Measurements from ENCODE around the gene FBXL14.
A peak's percentile ranks its signal among the peaks of the same experiment; 100 is the strongest.
"Not testable (repeated sequence)": the region's sequence is repeated elsewhere in the genome, so short reads cannot be mapped to it uniquely, and the experiment has no call there.

Gene FBXL14

DNA sequence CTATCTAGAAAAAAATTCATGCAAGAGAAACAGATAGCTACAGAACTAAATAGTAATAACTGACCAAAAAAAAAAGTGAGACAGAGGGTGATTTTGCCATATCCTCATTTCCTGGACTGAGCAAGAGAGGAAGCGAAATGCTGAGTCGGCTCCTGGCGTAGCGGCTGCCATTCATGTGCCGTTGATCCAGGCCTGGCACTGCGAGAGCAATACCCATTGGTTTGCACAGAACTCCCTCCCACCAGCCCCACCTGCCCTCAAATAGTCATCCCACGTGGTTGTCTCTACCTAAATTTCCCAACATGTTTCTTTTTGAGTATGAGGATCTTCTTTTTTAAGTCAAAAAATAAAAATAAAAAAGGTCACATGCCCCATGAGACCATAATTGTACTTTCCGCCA is 25.2 kb upstream of the FBXL14 start:
- DNase-seq, result no peak

DNA sequence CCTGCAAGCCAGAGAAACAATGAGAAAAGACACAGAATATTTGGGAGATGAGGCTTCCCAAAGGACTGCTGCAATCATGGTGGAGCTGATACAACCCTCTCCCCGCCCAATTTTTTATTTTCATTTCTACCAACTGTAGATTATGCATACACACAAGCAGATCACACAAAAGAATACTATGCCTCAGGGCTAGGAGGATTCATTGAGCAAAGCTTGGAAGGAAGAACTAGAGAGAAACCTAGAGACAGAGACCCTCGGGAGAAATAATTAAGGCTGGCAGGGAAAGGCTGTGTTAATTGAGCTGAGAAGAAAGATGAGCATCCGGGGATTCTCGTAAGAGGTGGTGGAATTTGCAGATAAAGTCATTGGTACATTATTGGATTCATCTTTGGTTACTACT is 24.8 kb upstream of the FBXL14 start:
- no peak for DNase-seq

DNA sequence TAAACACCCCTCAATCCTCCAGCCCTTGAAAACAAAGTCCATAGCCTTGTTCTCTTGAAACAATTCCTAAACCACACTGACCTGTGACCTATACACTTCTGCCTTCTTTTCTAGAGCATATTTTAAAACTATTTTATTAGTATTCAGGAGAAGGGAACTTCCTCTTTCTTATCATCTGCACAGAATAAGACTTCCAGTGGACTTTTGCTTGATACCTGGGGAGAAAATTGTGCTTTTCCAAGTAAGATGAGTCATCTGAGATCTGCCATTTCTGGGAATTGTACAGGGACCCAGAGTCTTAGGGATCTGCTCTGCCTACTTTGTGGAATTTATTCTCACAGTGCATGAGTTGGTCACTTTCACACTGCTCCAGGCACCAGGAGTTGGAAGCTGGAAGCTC is 24.1 kb upstream of the FBXL14 start:
- no peak for DNase-seq

DNA sequence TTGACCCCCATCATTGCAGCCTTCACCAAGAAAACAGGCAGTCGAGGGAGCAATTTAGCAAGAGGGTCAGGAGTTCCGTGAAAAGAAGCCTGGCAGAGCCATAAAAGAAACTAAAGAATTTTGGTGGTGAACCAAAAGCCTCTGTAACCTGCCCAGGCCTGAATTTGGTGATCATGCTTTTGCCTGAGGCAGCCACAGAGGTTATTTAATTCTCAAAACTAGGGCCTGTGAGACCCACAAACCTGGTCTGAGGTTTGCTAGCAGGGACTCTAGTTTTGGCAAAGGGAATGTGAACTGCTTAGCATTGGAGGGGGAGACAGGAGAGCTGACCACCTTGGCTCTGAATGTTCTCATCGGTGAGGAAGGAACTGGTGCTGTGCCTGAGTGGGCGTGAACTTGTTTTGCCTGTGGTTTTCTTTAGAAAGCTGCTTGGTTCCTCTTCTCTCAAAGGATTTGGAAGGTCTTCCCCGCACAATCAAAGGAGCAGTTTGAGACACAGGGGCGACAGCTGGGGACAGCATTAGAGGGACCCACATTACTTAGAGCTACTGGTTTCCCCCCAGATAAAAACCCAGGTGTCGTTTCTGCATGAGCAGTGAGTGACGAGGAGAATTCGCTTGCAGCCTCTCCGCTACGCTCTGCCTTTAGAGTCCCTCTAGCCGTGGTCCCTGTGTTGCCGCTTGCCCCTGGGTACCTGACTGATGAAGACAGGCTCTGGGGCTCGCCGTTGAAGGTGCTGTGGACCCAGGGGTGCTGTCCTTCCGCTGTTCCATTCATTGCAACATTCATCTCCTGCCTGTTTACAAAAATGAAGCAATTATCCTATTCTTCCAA is 22.1 kb upstream of the FBXL14 start:
- DNase-seq, result no peak

DNA sequence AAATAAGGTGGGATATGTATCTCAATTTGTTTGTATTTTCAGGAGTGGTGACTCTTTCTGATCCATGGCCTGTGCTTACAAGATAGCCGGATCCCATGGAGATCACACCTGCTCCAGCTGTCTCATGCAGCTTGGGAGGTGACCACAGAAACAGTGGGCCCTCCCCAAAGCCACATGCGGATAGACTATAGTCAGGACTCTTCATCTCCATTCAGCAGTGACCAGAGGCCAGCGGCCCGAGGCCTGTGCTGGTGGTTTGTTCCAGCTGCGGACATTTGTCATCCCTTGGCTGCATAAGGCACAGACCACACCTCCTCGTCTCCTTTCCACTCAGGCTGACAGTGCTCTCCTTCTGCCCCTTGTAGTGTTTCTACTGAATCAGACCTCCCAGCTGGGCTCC is 20.0 kb upstream of the FBXL14 start:
- DNase-seq, result no peak

DNA sequence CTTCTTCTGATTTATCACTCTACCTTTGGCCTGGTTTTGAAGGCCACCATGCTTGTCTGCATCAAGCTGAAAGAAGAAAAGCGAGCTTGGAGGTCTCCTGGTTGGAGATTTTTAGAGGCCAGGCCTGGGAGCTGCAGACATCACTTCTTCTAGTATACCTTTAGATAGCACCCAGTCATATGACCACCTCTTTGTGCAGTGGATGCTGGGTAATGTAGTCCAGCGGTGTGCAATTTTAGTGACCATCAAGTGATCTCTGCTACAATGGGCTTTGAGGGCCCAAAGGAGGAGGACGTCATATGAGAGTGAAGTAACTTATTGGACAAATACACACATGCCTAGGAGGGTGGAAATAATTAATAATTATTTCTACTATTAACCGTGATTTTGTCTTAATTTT is 19.5 kb upstream of the FBXL14 start:
- no peak for DNase-seq

DNA sequence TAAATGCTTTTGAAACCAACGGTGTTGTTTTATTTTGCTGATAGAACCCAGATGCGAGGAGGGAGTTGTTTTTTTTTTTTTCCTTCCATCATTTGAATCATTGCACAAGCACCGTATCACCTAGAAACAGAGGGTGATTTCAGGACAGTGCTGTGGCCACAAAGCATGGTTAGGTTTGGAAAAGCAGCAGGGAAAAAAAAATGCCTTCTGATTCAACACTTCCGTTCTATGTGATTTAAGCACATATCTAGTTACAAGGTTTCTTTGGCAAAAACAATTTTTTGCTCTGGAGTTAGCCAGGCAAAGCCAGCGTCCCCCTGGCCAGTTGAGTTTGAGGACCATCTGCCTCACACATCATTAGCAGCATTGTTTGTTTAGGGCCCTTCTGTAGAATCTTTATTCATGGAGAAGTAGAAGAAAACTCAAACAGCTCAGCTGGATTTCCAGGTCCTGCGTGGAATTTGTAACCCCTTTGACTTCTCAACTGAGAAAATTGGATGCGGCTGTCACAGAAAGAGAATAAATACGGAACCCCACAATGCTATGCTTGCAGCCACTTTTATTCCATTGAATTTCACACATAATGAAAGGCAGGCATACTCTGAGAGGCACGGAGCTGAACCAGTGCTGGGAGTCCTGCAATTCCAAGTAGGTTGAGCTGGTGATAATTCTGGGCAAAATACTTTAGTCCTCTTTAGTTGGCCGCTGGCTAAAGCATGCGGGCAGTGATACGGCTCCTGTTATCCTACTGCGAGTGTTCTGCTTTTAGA is 17.6 kb upstream of the FBXL14 start:
- no peak for DNase-seq

DNA sequence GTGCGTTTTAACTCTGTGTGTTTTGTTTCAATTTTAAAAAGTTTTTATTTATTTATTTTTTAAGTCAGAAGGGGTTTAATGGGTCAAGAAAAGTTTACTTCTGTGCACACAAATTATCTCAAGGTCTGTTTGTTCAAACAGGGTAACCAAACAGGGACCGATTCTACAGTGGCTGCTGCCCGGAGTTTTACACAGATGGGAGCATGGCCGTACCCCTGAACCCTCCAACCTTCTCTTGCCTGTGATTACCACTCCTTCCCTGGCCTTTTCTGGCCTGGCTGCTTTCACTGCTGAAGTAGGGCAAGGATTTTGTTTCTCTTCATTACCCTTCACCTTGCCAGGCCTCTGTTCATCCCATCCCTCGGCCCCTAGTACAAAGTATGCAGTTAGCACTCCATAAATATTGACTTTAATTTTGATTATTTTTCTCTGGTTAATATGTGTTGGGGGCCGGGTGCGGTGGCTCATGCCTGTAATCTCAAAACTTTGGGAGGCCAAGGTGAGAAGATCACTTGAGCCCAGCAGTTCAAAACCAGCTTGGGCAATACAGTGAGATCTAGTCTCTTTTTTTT is 15.8 kb upstream of the FBXL14 start:
- DNase-seq, result no peak

DNA sequence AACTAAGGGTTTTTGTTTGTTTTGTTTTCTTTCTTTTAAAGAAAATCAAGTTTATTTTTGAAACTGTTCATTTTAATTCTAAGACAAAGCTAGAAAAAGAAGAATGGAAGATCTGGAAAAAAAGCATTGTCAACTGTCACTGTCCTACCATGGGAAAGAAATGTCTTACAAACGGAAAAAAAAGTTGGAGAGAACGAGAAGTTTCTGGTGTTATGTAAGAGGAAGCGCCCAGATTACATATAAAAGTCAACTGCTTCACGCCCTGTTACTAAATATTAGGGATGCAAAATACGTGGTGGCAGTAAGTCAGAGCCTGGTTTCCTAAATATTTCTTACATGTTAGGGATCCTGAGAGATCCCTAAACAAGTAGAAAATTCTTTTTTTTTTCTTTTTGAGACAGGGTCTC is 14.3 kb upstream of the FBXL14 start:
- no peak for DNase-seq

DNA sequence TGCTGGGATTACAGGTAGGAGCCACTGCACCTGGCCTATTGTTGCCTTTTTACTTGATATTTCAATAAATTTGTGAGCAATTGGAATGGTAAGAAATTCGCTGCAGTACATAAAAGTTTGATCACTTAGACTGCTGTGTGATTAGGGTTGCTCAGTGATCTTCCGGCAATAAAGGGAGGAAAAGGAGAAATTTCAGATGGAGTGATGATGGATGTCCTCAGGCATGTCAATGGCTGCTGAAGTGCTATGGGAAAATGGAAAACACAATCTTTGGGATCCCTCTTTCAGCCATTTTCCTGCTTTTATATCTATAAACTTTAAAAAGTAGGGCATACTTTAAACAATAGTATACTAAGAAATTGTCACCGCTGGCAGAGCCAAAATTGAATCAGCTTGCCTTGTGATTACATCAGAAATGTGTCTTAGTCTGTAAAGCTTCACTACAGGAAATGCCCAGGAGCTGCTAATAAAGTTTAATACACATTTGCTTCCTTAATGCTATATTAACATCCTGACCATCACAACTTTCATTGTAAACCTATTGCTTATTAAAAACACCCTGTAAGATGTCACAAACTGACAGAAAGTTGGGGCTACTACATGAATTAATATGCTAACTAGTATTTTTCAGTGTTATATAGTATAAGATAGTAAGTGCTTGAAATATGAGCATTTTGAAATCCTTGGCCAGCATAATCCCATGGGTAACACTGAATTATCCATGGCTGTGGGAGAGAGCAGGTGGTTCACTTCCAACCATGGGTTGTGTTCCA is 13.7 kb upstream of the FBXL14 start:
- DNase-seq, result no peak

DNA sequence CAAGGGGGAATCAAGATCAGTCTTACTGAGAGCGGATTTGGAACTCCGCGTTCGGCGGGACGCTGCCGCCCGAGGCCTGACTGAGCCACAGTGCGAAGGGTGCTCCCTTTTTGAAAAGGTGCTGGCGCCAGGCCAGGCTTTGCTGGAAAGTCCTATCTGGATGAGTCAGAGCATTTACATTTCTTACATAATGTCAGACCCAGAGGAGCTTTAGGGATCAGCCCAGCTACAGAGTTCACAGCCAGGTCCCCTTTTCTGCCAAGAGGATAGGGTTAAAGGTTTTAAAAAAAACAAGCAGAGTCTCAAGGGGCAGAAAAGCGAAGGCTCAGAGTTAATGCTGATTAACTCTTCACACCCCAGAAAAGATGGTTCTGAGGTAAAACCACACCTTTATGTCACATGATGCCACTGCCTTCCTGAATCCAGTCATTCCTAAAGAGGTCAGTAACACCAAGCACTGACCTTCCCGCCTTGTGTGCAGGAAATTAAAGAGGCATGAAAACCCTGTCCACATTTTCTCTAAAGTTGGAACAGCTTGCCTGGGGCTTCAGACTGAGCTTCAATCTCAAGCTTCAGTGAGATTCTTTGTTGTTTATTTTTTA is 11.7 kb upstream of the FBXL14 start:
- DNase-seq, result peak; percentile 60

DNA sequence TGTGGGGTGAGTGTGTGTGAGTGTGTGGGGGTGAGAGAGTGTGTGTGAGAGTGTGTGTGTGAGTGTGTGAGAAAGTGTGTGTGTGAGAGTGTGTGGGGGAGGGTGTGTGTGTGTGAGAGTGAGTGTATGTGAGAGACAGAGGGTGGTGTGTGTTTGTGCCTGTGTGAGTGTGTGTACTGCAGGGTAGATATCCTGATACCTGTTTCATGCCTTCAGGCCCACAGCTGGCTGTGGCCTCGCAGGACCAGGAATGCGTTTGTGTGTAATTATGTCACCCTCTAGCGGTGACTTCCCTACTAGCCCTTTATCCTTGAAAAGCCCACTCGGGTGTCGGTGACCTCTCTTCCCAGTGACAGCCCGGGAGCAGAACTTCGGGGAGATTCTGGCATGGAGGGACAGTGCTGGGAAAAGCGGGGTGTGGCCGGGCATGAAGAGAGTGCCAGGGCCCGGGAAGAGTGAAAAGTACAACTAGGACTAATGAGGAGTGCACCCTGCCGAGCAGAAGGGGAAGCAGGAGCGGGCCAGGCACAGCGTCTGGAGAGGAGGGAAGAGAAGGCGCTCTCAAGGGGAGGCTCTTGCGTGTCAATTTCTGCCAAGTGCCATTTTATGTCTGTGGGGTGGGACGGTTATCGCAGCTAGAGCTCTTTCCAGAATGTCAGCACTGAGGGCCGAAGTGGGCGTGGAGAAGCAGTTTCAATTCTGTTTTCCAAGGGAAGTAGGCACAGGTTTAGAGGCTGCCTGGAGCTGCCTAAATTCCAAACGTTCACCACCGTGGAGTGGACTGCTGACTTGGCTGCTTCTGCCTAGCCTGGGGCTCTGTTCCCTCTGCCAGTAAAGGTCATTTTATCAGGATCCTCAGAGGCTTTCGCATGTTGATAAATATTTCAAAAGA is 11.0 kb upstream of the FBXL14 start:
- peak; percentile 57 for DNase-seq

DNA sequence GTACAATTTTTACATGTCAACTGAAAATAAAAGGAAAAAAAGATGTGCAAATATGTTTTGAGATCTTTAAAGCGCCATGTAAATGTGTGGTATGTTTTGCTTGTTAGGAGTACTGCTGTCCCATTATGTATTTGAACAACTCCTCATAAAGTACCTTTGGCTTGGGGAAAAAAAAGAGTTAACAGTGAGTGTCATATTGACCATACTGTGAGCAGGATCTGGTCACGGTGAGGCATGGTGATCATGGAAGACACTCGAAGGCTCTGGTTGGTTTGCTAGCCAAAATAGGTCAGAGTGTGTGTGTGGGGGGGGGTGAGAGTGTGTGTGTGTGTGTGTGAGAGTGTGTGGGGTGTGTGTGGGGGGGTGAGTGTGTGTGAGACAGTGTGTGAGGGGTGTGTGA is 10.1 kb upstream of the FBXL14 start:
- DNase-seq, result no peak

DNA sequence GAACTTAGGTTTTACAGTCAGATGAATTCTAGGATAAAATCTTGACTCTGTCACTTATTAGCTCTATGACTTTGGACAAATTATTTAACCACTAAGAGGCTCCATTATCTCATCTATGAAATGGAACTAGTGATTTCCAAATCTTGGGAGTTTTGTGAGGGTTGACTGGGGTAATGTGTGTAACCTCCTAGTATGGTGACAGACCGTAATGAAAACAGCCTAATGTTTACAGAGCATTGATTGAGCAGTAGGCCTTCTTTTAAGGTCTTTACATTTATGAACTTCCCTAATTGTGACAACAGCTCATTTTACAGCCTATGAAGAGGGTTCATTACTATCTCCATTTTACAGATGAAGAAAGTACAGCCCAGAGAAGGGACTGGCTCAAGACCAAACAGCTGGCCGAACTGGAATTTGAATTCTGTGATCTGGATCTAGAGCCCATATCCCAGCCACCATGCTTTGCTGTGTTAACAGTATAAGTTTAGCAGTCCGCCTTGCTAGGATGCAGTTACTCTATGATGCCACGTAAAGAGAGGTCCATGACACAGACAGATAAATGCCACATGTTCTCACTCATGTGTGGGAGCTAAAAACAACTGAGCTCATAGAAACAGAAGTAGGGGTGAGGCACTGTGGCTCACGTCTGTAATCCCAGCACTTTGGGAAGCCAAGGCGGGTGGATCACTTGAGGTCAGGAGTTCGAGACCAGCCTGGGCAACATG is 9.1 kb upstream of the FBXL14 start:
- no peak for DNase-seq

DNA sequence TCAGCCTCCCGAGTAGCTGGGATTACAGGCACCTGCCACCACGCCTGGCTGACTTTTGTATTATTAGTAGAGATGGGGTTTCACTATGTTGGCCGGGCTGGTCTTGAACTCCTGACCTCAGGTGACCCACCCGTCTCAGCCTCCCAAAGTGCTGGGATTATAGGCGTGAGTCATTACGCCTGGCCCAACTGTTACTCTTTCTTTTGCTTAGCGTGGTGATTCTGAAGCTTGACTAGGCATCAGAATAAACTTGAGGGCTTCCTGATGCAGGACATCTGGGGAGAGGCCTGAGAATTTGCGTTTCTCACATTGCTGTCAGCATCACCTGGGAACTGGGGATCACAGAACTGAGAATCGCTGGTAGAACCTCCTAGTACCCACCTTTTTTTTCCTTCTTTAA is 8.3 kb upstream of the FBXL14 start:
- DNase-seq, result not testable (repeated sequence)

DNA sequence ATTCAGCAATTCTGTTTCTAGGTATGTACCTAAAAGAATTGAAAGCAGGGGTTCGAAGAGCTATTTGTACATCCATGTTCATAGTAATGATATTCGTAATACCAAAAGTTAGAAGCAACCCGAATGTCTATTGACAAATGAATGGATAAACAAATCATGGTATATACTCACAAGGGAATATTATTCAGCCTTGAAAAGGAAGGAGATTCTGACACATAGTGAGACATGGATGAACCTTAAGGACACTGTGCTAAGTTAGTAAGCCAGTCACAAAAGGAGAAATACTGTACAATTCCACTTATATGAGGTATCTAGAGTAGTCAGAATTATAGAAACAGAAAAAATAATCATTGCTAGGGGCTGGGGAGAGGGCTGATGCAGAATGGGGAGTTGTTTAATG is 4.4 kb upstream of the FBXL14 start:
- DNase-seq, result no peak

DNA sequence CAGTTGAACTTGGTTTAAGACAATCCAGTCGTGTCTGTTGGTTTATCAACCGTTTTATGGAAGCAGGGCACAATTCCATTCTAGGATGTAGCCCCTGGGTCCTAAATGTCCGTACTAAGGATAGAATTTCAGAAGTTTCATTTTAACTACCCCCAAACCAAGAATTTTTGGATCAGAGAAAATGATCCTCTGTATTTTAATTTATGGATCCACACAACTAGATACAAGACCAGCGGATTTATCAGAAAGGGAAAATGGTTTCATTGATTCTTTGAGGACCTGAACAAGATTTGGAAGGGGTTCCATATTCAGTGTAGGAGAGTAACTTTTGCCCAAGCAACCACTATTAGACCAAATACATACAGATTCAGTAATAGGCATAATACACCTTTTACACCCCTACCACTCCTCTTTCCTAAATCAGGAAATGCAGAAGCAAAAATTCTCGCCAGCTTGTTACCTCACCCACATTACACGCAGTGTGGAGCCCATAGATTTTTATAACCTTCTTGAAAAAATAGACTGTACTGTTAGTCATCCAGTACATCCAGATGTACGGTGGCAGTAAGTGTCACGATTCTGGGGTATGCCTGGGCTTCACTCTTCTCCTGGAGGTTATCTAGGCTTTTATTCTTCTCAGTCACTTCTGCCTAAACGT is 1.4 kb upstream of the FBXL14 start:
- DNase-seq, result no peak

DNA sequence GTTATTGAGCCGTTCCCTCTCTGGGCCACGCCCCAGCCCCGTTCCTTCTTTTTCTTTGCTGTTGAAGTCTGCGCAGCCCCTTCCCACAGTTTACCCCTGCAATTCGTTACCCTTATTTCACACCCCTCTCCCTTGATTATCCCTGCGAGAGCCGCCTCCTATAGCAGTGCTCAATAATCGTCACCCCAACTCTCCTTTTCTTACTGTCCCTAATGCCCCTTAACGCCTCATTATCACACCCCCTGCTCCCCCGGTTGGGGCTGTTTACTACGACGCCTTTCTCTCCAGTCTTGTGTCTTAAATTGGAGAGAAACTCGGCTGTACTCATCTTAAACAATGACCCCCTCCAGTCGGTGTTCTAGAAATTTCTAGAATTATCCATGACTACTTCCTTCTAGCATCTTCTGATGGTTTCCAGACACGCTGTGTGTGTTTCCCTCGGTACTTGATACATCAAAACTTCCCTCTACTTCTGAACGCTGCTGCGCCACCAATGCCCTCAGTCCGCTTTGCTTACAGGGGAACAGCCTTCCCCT is 713 bp upstream of the FBXL14 start:
- no peak for DNase-seq

DNA sequence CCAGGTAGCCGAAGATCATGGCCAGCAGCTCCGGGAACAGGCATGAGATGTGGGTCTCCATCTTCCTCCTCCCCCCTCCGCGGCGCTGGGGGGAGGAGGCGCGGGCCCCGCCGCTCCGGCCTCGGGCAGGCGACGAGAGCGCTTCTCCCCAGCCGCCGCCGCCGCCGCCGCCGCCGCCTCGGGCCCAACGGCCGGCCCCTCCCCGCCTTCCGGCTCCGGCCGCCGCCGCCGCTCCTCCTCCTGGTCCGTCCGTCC is 448 bp downstream of the FBXL14 start:
- DNase-seq, result no peak

DNA sequence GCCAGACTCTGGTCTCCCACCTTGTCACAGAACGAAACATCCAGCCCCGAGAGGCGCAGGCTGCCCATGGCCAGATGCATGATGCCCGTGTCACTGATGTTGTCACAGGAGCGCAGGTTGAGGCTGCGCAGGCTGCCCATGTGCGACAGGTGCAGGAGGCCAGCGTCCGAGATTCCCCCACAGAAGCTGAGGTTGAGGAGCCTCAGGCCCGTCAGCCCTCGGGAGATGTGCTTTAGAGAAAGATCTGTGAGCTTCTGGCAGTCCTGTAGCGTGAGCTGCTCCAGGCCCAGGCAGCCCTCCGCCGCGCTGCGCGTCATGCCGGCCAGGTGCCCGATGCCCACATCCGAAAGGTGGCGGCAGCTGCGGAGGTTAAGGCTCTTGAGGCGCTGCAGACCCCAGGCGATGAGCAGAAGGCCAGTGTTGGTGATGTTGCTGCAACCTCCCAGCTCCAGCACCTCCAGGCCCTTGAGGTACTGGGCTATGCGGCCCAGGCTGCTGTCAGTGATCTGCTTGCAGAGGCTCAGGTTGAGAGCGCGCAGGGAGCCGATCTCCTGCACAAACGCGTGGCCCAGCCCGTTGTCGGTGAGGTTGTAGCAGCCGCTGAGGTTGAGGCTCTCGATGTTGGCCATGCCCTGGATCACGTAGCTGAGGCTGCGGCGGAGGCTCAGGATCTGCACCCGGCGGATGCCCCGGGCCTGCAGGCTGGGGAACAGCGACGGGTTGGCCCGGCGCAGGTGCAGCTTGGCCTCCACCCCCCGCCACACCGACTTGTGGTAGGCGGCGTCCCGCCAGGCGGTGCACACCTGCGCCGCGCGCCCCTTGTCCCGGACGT is 991 bp downstream of the FBXL14 start:
- peak; percentile 47 for DNase-seq

Measured in NCI-H774 (cell line).